MM.1S (cell line): ENCODE data around the gene C17orf78.

Experiments
- EZH2 ChIP-seq: fragments of 300-600 bp; sonication (generic); optimal IDR thresholded peaks from 2 replicates; pipeline ENCODE3; 2017; ENCODE audit warnings: low read depth, mild to moderate bottlenecking, antibody characterized with exemption, low read length, mixed read lengths
- TF ChIP-seq, protein P1 (sequence below): fragments of 300-600 bp; sonication (generic); IDR thresholded peaks from 2 replicates; pipeline ENCODE4 v1.5.1; 2016; ENCODE audit warnings: antibody characterized with exemption, low read length, mixed read lengths

DNA sequence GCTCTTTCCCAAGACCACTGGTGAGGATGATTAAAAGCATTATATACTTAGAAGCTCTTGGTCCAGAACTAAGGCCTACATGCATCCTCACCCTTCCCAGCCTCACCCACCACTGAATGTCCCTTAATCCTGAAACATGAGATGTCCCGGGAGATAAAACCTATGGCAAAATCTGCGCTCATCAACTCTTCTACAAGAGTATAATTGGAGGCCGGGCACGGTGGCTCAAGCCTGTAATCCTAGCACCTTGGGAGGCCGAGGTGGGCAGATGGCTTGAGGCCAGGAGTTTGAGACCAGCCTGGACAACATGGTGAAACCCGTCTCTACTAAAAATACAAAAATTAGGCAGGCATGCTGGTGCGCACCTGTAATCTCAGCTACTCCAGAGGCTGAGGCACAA lies 17.6 kb downstream of the C17orf78 start:
- TF ChIP-seq, protein P1, sequence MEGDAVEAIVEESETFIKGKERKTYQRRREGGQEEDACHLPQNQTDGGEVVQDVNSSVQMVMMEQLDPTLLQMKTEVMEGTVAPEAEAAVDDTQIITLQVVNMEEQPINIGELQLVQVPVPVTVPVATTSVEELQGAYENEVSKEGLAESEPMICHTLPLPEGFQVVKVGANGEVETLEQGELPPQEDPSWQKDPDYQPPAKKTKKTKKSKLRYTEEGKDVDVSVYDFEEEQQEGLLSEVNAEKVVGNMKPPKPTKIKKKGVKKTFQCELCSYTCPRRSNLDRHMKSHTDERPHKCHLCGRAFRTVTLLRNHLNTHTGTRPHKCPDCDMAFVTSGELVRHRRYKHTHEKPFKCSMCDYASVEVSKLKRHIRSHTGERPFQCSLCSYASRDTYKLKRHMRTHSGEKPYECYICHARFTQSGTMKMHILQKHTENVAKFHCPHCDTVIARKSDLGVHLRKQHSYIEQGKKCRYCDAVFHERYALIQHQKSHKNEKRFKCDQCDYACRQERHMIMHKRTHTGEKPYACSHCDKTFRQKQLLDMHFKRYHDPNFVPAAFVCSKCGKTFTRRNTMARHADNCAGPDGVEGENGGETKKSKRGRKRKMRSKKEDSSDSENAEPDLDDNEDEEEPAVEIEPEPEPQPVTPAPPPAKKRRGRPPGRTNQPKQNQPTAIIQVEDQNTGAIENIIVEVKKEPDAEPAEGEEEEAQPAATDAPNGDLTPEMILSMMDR = no peak
- TF ChIP-seq EZH2 = no peak
